Peyer's patch (tissue), 4 donors: Measurements from ENCODE around the gene ITSN1.

ENCODE experiments used
- CTCF ChIP-seq, 6 experiments: fragments of 450-650 bp in 4 of 6; fragments of 200-600 bp in 2 of 6; sonication (generic) in 1 of 6; IDR thresholded peaks; one replicate each; pipeline ENCODE4 v1.5.1; 2017 to 2019; ENCODE audit warnings: antibody characterized with exemption in 6 of 6, mild to moderate bottlenecking in 3 of 6, moderate library complexity in 1 of 6
- POLR2A ChIP-seq, 2 donors: fragments of 450-650 bp; IDR thresholded peaks; one replicate each; pipeline ENCODE4 v1.5.1; 2017; ENCODE audit warnings: antibody characterized with exemption in 2 of 2, mild to moderate bottlenecking in 2 of 2, moderate library complexity in 2 of 2

- TF ChIP-seq CTCF (IDR thresholded peaks at IDR 0.05) (no peak), POLR2A (IDR thresholded peaks at IDR 0.05) (no peak)
These were observed 214.7 kb downstream of the ITSN1 start for GRCh38 chr21:33856893-33857527.
